ENCODE results near the gene THY1. TPM values are rescaled to one million over a fixed set of nuclear protein-coding genes. Genes with fewer than 3 reads are reported as not detected.

THY1 gene
- total RNA-seq, 1 donor from 2014 or later = 4.5 TPM

- no peak for DNase-seq (ENCODE audit: low spot score)
Observed at GRCh38 chr11:119370486-119371046, 52.4 kb downstream of the THY1 start.

GRCh38 chr11:119369132-119369925, 53.6 kb downstream of the THY1 start:
- DNase-seq (ENCODE audit: low spot score) = no peak

- peak; percentile 59 for DNase-seq (ENCODE audit: low spot score)
Observed at GRCh38 chr11:119368121-119369034, 54.6 kb downstream of the THY1 start.

GRCh38 chr11:119367661-119368120, 55.3 kb downstream of the THY1 start:
- DNase-seq (ENCODE audit: low spot score) = no peak

Other genes starting within 250 kb of the THY1 start
- 1.7 TPM for gene NHERF4, start 237.7 kb downstream of the THY1 start, total RNA-seq
- 17.9 TPM for gene CBL, start 216.8 kb downstream of the THY1 start, total RNA-seq
- gene MCAM, start 106.0 kb downstream of the THY1 start, total RNA-seq = 98.7 TPM
- gene RNF26, start 88.6 kb downstream of the THY1 start, total RNA-seq = 23.1 TPM
- gene C1QTNF5, start 82.3 kb downstream of the THY1 start, total RNA-seq = 14.6 TPM
- not detected for gene MFRP, start 76.5 kb downstream of the THY1 start, total RNA-seq
- 4.8 TPM for gene USP2, start 41.5 kb downstream of the THY1 start, total RNA-seq

Data from ureter (tissue), 1 donor.